PC-9 (cell line): ENCODE measurements around the gene VANGL1. TPM values are rescaled to one million over a fixed set of nuclear protein-coding genes. Genes with fewer than 3 reads are reported as not detected.

Experiments
- BruUV-seq: library from RNA; stranded (reverse); fragments of 400-500 nt; replicated peaks from 2 replicates; lab custom pipeline; 2021; lab: Mats Ljungman, UMichigan
- CTCF ChIA-PET: fragments of 300-600 bp; sonication (Branson Sonifier 250); formaldehyde crosslinking; loops from one replicate; lab custom pipeline; 2022; ENCODE audit warnings: antibody characterized with exemption; lab: Charles Lee
- POLR2A ChIA-PET: fragments of 300-600 bp; sonication (Branson Sonifier 250); formaldehyde crosslinking; loops from one replicate; lab custom pipeline; 2022; ENCODE audit warnings: antibody characterized with exemption; ENCODE audit not compliant: unreplicated experiment; lab: Charles Lee
- DNase-seq, 2 experiments: peaks; one replicate each; pipeline versions ENCODE4 v3.0.0 to v3.0.0-alpha.2; 2015 to 2022; ENCODE audit warnings: mixed read lengths in 1 of 2
- H2AFZ ChIP-seq: fragments of 200-600 bp; sonication (generic); 2 replicates; pipeline ENCODE4 v1.8.1; 2017; ENCODE audit warnings: antibody characterized with exemption
- H3F3A ChIP-seq: fragments of 200-600 bp; sonication (generic); 2 replicates; pipeline ENCODE4 v1.8.1; 2017; ENCODE audit warnings: antibody characterized with exemption, mild to moderate bottlenecking, low read depth; ENCODE audit not compliant: insufficient read depth
- H3K27ac ChIP-seq: fragments of 200-600 bp; sonication (generic); 2 replicates; pipeline ENCODE4 v1.6.1; 2016; ENCODE audit warnings: mixed run types
- H3K27me3 ChIP-seq: fragments of 200-600 bp; sonication (generic); 2 replicates; pipeline ENCODE4 v1.6.1; 2016; ENCODE audit warnings: low read depth, mixed run types; ENCODE audit not compliant: insufficient read depth
- H3K36me3 ChIP-seq: fragments of 200-600 bp; sonication (generic); 2 replicates; pipeline ENCODE4 v1.6.1; 2016; ENCODE audit warnings: low read depth, mixed run types
- H3K4me1 ChIP-seq: fragments of 200-600 bp; sonication (generic); replicated peaks from 2 replicates; pipeline ENCODE4 v1.6.1; 2016; ENCODE audit warnings: mixed run types; ENCODE audit not compliant: insufficient read depth
- H3K4me2 ChIP-seq: fragments of 200-600 bp; sonication (generic); 2 replicates; pipeline ENCODE4 v1.6.1; 2017; ENCODE audit warnings: mixed run types
- H3K4me3 ChIP-seq: fragments of 200-600 bp; sonication (generic); 2 replicates; pipeline ENCODE4 v1.6.1; 2016; ENCODE audit warnings: mixed run types
- H3K79me2 ChIP-seq: fragments of 200-600 bp; sonication (generic); 2 replicates; pipeline ENCODE4 v1.6.1; 2017; ENCODE audit warnings: low read depth, mixed run types
- H3K9me2 ChIP-seq: fragments of 200-600 bp; sonication (generic); 2 replicates; pipeline ENCODE4 v1.8.1; 2017; ENCODE audit warnings: mild to moderate bottlenecking; ENCODE audit not compliant: insufficient read depth
- H3K9me3 ChIP-seq: fragments of 200-600 bp; sonication (generic); 2 replicates; pipeline ENCODE4 v1.8.1; 2016; ENCODE audit warnings: low read depth; ENCODE audit not compliant: insufficient read depth
- H4K20me1 ChIP-seq: fragments of 200-600 bp; sonication (generic); 2 replicates; pipeline ENCODE4 v1.8.1; 2017; ENCODE audit not compliant: insufficient read depth
- CTCF ChIP-seq: fragments of 200-600 bp; sonication (generic); conservative IDR thresholded peaks from 2 replicates; pipeline ENCODE4 v1.6.1; 2017; ENCODE audit warnings: mixed run types, antibody characterized with exemption, mild to moderate bottlenecking, moderate library complexity
- EZH2 ChIP-seq: fragments of 200-600 bp; sonication (generic); IDR thresholded peaks from 2 replicates; pipeline ENCODE4 v1.8.0; 2017; ENCODE audit warnings: antibody characterized with exemption, low read depth
- intact Hi-C: fragments of 100-400 bp; cut with micrococcal nuclease; formaldehyde crosslinking; loops from one replicate; pipeline ENCODE4 v1.10.0; 2022; ENCODE audit not compliant: unreplicated experiment
- total RNA-seq: library from RNA; stranded (reverse); gene quantifications from 2 replicates; pipeline ENCODE4 v1.2.3, GENCODE V29; 2021

The VANGL1 gene
- total RNA-seq, 1 experiment from 2014 or later, result 43.0 TPM

- CTCF ChIA-PET, result interaction anchor here (0.6 to 2.6 kb wide), 5 partner anchors 9 to 104 kb away, joined by 3 to 12 read pairs (median 4); no protein-coding TSS in a partner anchor
- H3K27me3 ChIP-seq, result no peaks in the 10 kb centered on the region
- peak overlapping the region; percentile 94 for H3K27ac ChIP-seq
- H3K9me3 ChIP-seq, result peaks cover 6% of the 10 kb centered on the region
- peaks cover 64% of the 10 kb centered on the region for H3K4me1 ChIP-seq
- H3F3A ChIP-seq, result peaks cover 41% of the 10 kb centered on the region
- TF ChIP-seq EZH2, result no peak
- no peak for TF ChIP-seq CTCF
- no peak overlapping the region for H3K4me3 ChIP-seq
- peak overlapping the region; percentile 37; the same call in 1 of the 2 replicates for H2AFZ ChIP-seq
- DNase-seq, result peak; percentile 63 to 70
- H3K79me2 ChIP-seq, result no peaks in the 10 kb centered on the region
- BruUV-seq, result no TSS peak
- intact Hi-C loops, result loop anchor here (5.0 kb wide), 1 partner anchor 106 kb away; no protein-coding TSS in a partner anchor
- no peaks in the 10 kb centered on the region for H4K20me1 ChIP-seq
- H3K36me3 ChIP-seq, result no peaks in the 10 kb centered on the region
- POLR2A ChIA-PET, result interaction anchor here (0.6 to 0.7 kb wide), 3 partner anchors 40 to 1063 kb away, joined by 3 to 10 read pairs (median 10); no protein-coding TSS in a partner anchor
- H3K9me2 ChIP-seq, result no peaks in the 10 kb centered on the region
- peak overlapping the region; percentile 77 for H3K4me2 ChIP-seq
Measured at GRCh38 chr1:115712911-115713609, 71.3 kb downstream of the VANGL1 start.

- DNase-seq, result peak; percentile 37 to 75
Measured at GRCh38 chr1:115713906-115714305, 72.1 kb downstream of the VANGL1 start.

More at GRCh38 chr1:115713906-115714305, 72.1 kb downstream of the VANGL1 start:
- no peaks in the 10 kb centered on the region for H3K79me2 ChIP-seq
- H3K36me3 ChIP-seq, result no peaks in the 10 kb centered on the region
- CTCF ChIA-PET, result interaction anchor here (0.5 to 2.6 kb wide), 3 partner anchors 50 to 260 kb away, joined by 3 to 12 read pairs (median 5); no protein-coding TSS in a partner anchor
- no peaks in the 10 kb centered on the region for H3K9me2 ChIP-seq
- no peaks in the 10 kb centered on the region for H4K20me1 ChIP-seq
- intact Hi-C loops, result loop anchor here (2.0 to 5.0 kb wide), 4 partner anchors 43 to 167 kb away; no protein-coding TSS in a partner anchor
- POLR2A ChIA-PET, result interaction anchor here (0.6 to 0.7 kb wide), 3 partner anchors 8 to 42 kb away, joined by 3 to 8 read pairs (median 3); no protein-coding TSS in a partner anchor
- peaks cover 64% of the 10 kb centered on the region for H3K4me1 ChIP-seq
- peak overlapping the region; percentile 94 for H3K27ac ChIP-seq
- H3F3A ChIP-seq, result peaks cover 41% of the 10 kb centered on the region
- H3K9me3 ChIP-seq, result peaks cover 6% of the 10 kb centered on the region
- H3K4me2 ChIP-seq, result peak overlapping the region; percentile 77
- no peak for TF ChIP-seq CTCF
- no peaks in the 10 kb centered on the region for H3K27me3 ChIP-seq
- BruUV-seq, result no TSS peak
- 0 out of 2 replicates have a peak overlapping the region, but pooled peaks have one; percentile 37 for H2AFZ ChIP-seq
- peak overlapping the region; percentile 26; the same call in 1 of the 2 replicates for H3K4me3 ChIP-seq
